ENCODE results near the gene C3orf20.

GRCh38 chr3:14757153-14757700 is 82.3 kb downstream of the C3orf20 start:
- TF ChIP-seq USF2 (IDR thresholded peaks at IDR 0.05; ENCODE audit: low read depth, low read length) (no peak), CTCF (conservative IDR thresholded peaks at IDR 0.05; ENCODE audit: low read depth, low read length) (no peak), RAD21 (IDR thresholded peaks at IDR 0.05; ENCODE audit: low read length) (no peak), FOS (IDR thresholded peaks at IDR 0.05; ENCODE audit: low read depth, low read length) (no peak), MXI1 (IDR thresholded peaks at IDR 0.05; ENCODE audit: borderline replicate concordance, low read depth, low read length) (no peak), SMC3 (IDR thresholded peaks at IDR 0.05; ENCODE audit: low read depth, low read length) (no peak), POLR2A (IDR thresholded peaks at IDR 0.05; ENCODE audit: low read depth, low read length) (no peak), MAFK (IDR thresholded peaks at IDR 0.05; ENCODE audit: low read depth, low read length) (no peak), RFX5 (IDR thresholded peaks at IDR 0.05; ENCODE audit: low read depth, low read length) (no peak), MAZ (IDR thresholded peaks at IDR 0.05; ENCODE audit: borderline replicate concordance, low read depth, low read length) (no peak), BHLHE40 (IDR thresholded peaks at IDR 0.05; ENCODE audit: low read depth, low read length) (no peak), CEBPB (IDR thresholded peaks at IDR 0.05; ENCODE audit: low read depth, low read length) (no peak), ELK1 (IDR thresholded peaks at IDR 0.05; ENCODE audit: borderline replicate concordance, low read depth, low read length) (no peak)
